Measurements from ENCODE around the gene ELP4. TPM values are rescaled to one million over a fixed set of nuclear protein-coding genes. Genes with fewer than 3 reads are reported as not detected.

The ELP4 gene
- total and polyA plus RNA-seq, 9 of the 15 experiments (the other 6 are each of a cell fraction or from before 2014, with no cell fraction given), result 24.1 to 60.3 (median 38.7) TPM

DNA sequence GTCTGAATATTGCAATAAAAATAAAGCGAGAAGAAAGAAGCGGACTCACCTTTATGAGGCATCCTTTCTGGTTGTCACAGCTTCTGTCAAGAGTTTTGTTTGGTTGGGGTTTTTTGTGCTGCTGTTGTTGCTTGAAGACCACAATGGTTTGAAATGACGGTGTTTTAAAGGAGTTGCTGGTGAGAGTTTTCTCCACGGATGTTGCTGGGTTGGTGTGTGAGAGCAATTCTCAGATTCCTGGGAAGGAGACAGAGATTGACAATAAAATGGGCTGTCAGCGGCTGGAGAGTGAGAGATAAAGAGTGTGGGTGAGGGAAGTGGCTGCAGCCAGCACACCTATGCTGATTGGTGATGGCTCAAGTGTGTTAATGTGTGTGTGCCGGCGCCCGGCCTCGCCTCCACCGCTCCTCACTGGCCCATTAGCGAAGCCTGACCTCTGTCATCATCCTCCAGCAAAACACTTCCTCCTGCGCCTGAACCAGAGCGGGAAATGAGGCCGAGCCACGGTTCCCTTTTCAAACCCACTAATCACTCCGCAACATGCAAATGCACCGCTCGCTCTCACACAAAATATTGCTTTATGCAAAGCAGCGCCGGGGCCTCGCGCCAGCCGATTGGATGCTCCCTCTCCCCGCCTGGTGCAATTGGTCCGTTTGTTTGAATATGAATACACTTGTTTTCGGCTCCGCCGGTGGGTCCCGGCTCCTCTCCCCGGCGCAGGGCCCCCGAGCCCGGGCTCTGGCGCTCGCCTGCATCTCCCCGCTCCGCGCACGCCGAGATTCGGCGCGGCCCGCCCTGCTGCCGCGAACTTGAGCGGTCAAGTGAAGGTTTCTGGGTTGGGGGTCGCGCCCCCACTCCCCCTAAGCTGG lies 301.4 kb downstream of the ELP4 start, which contains the start of gene PAX6 (continued):
- TF ChIP-seq, protein P1, sequence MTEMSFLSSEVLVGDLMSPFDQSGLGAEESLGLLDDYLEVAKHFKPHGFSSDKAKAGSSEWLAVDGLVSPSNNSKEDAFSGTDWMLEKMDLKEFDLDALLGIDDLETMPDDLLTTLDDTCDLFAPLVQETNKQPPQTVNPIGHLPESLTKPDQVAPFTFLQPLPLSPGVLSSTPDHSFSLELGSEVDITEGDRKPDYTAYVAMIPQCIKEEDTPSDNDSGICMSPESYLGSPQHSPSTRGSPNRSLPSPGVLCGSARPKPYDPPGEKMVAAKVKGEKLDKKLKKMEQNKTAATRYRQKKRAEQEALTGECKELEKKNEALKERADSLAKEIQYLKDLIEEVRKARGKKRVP (CRISPR knock-in tag; IDR thresholded peaks at IDR 0.05), result peak; percentile 56; the same call in 1 of the 2 replicates
- TF ChIP-seq CREM (IDR thresholded peaks at IDR 0.05; ENCODE audit: low read depth) (peak; percentile 66), NR2C2 (CRISPR knock-in tag; IDR thresholded peaks at IDR 0.05) (peak; percentile 86), NR2C2 (tag; IDR thresholded peaks at IDR 0.05) (peak; percentile 95), ESRRA (IDR thresholded peaks at IDR 0.05; ENCODE audit: borderline replicate concordance, low read depth) (peak; percentile 58; the same call in 1 of the 2 replicates), L3MBTL2 (IDR thresholded peaks at IDR 0.05) (peak; percentile 85), SRSF3 (IDR thresholded peaks at IDR 0.05; ENCODE audit: insufficient read depth, low read length) (no peak), ETV1 (tag; conservative IDR thresholded peaks at IDR 0.05; ENCODE audit: low read depth) (0 out of 2 replicates have a peak, but pooled peaks have one; percentile 27), ELF1 (tag; IDR thresholded peaks at IDR 0.05) (peak; percentile 17; the same call in 1 of the 2 replicates), ILF3 (IDR thresholded peaks at IDR 0.05; ENCODE audit: borderline replicate concordance) (no peak), ZNF785 (CRISPR knock-in tag; IDR thresholded peaks at IDR 0.05) (no peak), NFYB (IDR thresholded peaks at IDR 0.05; ENCODE audit: extremely low read depth, insufficient read length) (peak; percentile 78), NFE2 (IDR thresholded peaks at IDR 0.05; ENCODE audit: low read depth) (no peak), CXXC5 (CRISPR knock-in tag; IDR thresholded peaks at IDR 0.05) (peak; percentile 74), BRD4 (IDR thresholded peaks at IDR 0.05) (no peak; the same call in 1 of the 2 replicates), EZH2 (IDR thresholded peaks at IDR 0.05; ENCODE audit: borderline replicate concordance, low read depth, low read length) (no peak), HNRNPL (IDR thresholded peaks at IDR 0.05; ENCODE audit: low read depth, low read length) (no peak), ZNF133 (CRISPR knock-in tag; IDR thresholded peaks at IDR 0.05) (no peak), ZNF354B (CRISPR knock-in tag; IDR thresholded peaks at IDR 0.05) (no peak), STAT5A (IDR thresholded peaks at IDR 0.05; ENCODE audit: borderline replicate concordance, low read length) (no peak), LCOR (CRISPR knock-in tag; IDR thresholded peaks at IDR 0.05) (peak; percentile 91), SPI1 (IDR thresholded peaks at IDR 0.05; ENCODE audit: borderline replicate concordance, low read depth, low read length) (peak; percentile 84)
- TF ChIP-seq, protein P2, sequence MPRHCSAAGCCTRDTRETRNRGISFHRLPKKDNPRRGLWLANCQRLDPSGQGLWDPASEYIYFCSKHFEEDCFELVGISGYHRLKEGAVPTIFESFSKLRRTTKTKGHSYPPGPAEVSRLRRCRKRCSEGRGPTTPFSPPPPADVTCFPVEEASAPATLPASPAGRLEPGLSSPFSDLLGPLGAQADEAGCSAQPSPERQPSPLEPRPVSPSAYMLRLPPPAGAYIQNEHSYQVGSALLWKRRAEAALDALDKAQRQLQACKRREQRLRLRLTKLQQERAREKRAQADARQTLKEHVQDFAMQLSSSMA (CRISPR knock-in tag; IDR thresholded peaks at IDR 0.05), result no peak
- TF ChIP-seq, protein P3, sequence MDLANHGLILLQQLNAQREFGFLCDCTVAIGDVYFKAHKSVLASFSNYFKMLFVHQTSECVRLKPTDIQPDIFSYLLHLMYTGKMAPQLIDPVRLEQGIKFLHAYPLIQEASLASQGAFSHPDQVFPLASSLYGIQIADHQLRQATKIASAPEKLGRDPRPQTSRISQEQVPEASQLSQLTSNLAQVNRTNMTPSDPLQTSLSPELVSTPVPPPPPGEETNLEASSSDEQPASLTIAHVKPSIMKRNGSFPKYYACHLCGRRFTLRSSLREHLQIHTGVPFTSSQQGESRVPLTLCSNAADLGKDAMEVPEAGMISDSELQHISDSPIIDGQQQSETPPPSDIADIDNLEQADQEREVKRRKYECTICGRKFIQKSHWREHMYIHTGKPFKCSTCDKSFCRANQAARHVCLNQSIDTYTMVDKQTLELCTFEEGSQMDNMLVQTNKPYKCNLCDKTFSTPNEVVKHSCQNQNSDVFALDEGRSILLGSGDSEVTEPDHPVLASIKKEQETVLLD (IDR thresholded peaks at IDR 0.05), result no peak; the same call in 1 of the 2 replicates
- TF ChIP-seq, protein P4, sequence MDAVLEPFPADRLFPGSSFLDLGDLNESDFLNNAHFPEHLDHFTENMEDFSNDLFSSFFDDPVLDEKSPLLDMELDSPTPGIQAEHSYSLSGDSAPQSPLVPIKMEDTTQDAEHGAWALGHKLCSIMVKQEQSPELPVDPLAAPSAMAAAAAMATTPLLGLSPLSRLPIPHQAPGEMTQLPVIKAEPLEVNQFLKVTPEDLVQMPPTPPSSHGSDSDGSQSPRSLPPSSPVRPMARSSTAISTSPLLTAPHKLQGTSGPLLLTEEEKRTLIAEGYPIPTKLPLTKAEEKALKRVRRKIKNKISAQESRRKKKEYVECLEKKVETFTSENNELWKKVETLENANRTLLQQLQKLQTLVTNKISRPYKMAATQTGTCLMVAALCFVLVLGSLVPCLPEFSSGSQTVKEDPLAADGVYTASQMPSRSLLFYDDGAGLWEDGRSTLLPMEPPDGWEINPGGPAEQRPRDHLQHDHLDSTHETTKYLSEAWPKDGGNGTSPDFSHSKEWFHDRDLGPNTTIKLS (IDR thresholded peaks at IDR 0.05; ENCODE audit: borderline replicate concordance, low read depth), result peak; percentile 35; the same call in 1 of the 2 replicates

Measured in K562 (cell line).